HG03571 (cell line): ENCODE results near the gene MYL7.

Source experiments
- ATAC-seq: cut with Tn5 transposase; IDR thresholded peaks from one replicate; pipeline ENCODE4 v1.9.1; 2021; ENCODE audit not compliant: unreplicated experiment

Gene MYL7

GRCh38 chr7:44150966-44151941 is 10.1 kb upstream of the MYL7 start:
- no peak for ATAC-seq

- ATAC-seq, result no peak
Measured at GRCh38 chr7:44150466-44150832, 9.3 kb upstream of the MYL7 start.

DNA sequence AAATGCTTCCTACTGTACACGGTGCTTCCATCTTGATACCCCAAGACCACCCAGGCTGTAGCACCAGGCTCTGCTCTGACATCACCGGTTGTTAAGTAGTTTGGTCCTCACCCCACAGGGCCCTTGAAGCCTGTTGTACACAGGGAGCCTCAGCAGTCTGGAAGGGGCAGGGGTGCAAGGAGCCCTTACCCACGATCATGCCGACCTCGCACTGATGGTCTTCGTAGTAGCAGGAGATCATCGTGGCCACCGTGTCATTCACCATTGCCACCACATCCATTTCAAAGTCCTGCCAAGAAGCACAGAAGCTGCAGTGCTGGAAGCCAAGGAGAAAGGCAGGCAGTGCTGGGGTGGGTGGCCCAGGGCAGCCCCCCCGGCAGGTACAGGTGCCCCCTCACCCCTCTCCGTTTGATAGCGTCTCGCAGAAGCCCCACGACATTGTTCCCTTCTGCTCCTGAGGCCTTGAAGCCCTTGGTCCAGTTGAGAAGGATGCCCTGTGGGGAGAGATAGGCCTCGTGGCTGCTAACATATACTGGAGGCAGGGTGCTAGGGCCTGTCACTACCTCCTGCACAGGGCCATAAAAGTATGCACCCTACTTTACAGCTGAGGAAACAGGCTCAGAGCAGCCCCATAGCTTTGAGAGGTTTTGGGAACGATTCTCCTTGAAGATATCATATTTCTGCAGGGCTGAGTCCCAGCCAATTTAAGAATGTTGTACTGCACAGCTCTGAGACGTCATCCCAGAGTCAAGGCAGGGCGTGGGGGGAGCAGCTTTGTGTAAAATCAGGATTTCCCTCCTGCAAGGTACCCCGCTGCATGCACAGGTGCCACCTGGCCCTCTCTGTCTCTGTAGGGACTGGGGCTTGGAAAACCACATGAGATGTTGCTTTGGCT is 8.7 kb upstream of the MYL7 start:
- no peak for ATAC-seq

- no peak for ATAC-seq
Measured at GRCh38 chr7:44148961-44149536, 7.9 kb upstream of the MYL7 start.

GRCh38 chr7:44148166-44148565 is 7.0 kb upstream of the MYL7 start:
- no peak for ATAC-seq

DNA sequence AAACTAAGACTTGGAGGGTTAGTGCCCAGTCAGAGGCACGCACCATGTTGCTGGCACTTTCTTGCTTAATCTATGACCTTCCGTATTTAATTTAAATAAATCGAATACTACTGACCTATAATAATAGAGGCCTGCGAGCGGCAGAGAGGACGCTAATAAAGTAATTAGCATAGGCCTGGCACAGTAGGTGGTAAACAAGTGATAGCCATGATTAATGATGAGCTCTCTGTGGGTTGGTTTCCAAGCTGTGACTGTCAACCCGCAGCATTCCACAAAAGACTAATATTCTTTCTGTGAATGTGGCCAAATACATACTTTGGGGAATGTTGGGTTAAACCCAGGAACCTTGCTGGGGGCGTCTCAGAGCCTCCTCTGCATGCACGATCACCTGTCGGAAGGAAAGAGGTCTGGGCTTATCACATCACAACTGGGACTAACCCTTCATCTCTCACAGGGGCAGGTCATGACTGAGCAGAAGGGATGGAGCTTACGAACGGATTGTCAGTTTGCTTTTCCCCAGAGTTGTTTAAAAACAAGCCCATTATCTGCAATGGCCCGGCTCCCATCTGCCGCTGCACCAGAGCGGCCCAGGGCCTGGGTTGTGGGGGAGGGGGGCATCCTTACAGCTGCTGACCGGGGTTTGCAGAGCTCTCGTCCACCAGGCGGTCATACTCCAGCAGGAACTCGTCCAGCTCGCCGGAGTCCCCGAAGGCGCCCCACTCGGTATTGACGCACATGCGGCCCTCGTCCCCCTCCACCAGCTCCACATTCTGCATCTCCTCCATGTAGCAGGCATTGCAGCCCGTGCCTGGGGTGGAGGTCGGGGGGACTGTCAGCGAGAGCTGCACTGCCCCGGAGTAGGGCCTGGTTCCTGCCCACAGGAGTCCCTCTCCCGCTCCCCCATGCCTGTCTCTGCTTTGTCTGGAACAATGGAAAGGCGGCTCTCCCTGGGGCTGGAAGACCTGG is 6.2 kb upstream of the MYL7 start:
- no peak for ATAC-seq

DNA sequence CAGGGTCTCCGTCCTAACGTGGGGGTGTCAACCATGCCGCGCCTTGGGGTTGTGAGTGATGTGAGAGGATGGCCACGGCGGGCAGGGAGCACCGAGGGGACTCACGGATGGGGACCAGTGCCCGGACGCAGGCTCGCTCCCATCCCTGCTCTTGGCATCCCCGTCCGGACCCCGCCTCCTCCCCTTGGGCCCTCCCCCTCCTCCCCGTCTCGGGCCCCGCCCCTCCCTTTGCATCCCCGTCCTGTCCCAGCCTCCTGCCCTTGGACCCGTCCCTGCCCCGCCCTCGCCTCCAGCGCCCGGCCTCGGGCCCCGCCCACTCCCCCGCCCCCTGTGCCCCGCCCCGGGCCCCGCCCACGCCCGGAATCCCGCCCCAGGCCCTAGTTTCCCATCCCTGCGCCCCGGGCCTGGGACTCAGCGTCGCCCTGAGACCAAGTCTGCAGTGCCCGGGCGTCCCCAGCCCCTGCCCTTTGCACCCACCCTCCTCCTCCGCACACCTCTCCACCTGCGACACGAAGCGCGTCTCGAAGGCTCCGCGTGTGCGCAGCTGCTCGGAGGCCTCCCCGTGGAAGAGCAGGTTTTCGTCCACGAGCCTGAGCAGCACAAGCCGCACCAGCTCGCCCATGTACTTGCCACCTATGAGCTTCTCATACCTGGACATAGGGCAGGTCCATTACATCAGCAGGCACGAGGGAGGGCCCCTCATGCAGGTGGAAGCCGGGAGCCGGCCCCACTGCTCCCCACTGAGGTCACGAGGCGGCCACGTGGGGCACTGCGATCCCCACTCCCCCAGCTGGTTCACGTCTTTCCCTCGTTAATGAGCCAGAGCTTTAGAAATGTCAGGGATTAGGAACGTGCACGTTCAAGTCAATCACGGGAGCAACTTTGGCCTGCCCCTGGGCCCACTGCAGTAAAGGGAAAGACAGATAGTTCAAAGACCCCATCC is 5.1 kb upstream of the MYL7 start:
- no peak for ATAC-seq

DNA sequence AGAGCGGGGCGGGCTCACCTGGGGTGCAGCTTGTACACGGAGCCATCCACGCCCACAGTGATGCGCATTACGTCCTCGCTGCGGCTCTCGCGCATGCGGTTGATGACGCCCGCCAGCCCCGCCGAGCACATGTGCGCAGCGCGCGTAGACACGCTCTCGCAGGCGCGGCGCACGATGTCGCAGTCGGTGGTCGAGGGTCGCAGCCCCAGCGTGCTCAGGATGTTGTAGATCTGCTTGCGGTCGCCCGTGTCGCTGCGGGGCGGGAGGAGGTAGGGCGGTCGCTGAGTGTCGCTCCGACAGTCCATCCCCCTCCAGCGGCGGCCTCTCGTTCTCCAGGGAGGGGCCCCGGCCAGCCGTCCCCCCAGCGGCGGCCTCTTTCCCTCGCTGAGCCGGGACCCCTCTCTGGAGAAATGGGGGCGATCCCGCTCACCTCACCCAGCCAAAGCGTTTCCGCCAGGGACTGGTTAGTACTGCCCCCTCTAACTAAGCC is 4.4 kb upstream of the MYL7 start:
- ATAC-seq, result no peak

DNA sequence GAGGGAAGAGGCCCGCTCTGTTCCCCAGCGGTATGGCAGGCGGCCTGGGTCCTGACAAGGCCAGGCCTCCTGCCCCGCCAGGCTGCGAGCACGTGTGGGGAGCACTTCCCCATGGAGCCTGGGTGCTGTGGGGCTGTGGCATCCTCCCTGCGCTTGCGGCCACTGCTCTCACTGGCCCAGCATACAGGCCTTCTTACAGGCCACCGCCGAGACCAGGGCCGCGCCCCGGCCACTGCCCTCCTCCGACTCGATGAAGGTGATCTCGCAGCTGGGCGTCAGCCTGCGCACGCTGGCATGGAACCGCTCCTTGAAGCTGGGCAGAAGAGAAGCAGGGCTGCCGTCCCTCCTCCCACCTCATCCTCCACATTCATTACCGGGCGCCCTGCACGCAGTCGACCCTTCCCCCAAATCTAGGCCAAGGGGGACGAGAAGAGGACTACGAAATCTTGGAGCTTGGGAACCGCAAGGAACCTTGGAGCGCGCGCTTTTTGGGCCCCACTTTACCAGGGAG is 3.9 kb upstream of the MYL7 start:
- ATAC-seq, result no peak

- ATAC-seq, result no peak
Measured at GRCh38 chr7:44144426-44144967, 3.4 kb upstream of the MYL7 start.

DNA sequence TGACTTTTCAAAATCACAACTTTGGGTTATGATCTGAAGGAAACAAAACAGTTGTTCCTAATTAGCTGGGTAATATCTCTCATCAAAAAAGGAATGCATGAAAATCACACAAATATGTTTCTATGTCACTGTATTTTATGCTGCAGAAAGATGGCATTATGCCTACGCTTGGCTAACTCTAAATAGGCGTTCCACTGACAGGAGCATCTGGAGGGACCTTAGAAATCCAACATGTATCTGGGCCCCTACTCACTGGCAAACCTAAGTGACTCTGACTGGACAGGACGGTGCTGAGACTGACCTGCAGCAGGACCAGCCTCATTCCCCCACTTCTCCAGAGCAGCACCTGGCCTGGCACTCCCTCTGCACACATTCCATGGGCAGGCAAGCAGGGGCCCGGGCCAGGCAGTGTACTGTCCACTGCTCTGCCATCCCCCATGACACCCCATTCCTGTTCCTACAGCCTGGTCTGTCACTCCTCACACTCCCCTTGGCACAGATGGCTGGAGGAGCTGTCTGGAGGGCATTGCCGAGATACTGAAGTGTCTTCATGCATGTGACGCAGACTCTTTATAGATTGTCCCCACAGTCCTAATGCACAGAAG is 2.6 kb upstream of the MYL7 start:
- ATAC-seq, result no peak

DNA sequence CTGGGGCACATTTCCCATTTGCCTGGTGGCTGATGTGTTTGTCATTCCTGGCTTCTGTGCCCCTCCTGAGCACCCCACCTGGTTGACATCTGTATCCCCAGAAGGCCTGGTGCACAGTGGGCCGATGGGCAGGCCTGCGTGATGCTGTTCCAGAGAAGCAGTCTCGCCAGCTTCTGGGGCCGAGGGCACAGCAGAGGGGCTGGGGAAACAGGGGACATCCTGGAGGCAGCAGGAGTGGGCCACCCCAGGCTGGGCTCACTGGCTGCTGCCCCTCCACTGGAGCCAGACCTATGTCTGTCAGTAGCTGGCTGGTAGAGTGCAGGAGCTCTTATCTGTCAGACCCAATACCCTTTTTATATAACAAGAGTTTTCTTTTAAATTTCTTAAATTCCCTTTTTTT is 896 bp upstream of the MYL7 start:
- no peak for ATAC-seq

GRCh38 chr7:44140341-44140740 is 791 bp downstream of the MYL7 start:
- ATAC-seq, result no peak

DNA sequence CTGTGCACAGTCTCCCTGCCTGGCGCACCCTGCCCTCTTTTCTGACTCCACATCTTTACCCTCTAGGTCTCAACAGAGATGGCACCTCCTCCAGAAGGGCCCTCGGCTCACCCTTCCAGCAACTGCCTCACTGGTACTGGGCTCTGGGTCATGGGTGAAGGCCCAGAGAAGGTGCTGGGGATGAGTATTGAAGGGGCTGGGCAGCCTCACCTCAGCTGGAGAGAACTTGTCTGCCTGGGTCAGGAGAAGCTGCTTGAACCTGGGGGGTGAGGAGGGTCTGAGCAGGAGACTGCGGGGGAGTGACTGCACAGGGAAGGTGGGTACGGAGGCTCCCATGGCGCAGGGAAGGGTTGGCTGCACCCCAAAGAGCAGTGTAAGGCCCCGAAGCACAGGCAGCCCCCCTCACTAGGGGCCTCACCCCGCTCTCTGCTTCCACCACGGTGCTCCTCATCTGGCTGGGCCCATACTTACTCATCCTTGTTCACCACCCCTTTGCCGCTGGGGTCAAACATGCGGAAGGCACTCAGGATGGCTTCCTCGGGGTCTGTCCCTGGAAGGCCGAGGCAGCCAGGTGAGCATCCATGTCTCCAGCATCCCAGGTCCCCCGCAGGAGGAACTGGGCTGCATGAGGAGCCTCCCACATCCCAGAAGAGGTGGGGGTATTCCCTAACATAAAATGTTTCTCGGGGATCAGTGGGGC is 1.7 kb downstream of the MYL7 start:
- no peak for ATAC-seq

- ATAC-seq, result no peak
Measured at GRCh38 chr7:44138698-44139097, 2.4 kb downstream of the MYL7 start.

- ATAC-seq, result no peak
Measured at GRCh38 chr7:44136731-44137130, 4.4 kb downstream of the MYL7 start.

DNA sequence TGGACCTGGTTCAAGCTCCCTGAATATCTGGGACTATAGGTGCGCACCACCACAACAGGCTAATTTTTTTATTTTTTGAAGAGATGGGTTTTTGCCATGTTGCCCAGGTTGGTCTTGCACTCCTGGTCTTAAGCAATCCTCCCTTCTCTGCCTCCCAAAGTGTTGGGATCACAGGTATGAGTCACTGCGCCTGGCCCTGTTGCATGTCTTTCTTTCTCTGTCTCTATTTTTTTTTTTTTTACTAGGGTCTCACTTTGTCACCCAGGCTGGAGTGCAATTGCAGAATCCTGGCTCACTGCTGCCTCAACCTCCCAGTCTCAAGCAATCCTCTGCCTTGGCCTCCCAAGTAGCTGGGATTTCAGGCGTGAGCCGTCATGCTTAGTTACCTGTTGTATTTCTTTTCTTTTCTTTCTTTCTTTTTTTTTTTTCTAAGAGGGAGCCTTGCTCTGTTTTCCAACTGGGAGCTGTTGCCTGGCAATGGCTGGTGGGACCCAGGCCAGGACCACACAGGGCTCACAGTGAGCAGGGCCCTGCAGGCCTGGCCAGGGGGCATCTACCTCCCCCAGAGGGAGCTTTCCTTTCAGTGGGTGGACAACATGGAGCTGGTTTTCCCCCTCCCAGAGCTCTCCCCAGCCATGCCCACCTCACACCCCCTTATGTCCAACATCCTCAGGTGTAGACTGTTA is 6.0 kb downstream of the MYL7 start:
- no peak for ATAC-seq
